ENCODE results near the gene DDC. TPM values are rescaled to one million over a fixed set of nuclear protein-coding genes. Genes with fewer than 3 reads are reported as not detected.
"Not testable (repeated sequence)": the region's sequence is repeated elsewhere in the genome, so short reads cannot be mapped to it uniquely, and the experiment has no call there.

The DDC gene
- total and polyA plus RNA-seq, 2 donors (not counting 3 experiments of a cell fraction or from before 2014, with no cell fraction given), result not detected

GRCh38 chr7:50580666-50581065 is 15.5 kb upstream of the DDC start:
- H4K20me1 ChIP-seq (replicated peaks; ENCODE audit: control insufficient read depth, extremely low read depth, insufficient read depth, low read length); H3K27ac ChIP-seq (ENCODE audit: insufficient read depth, low read depth, low read length); POLR2A ChIA-PET; FAIRE-seq; DNase-seq (ENCODE audit: low read depth, low spot score); dilution Hi-C loops (cut with MboI; ENCODE audit: extremely low pct_ligation_motif_present, low sequenced_read_pairs); H3K9ac ChIP-seq (replicated peaks; ENCODE audit: extremely low read depth, insufficient read depth, low read length); intact Hi-C loops (cut with micrococcal nuclease); H3K4me3 ChIP-seq (replicated peaks in 1 of 3; ENCODE audit: insufficient read depth in 1 of 3, low read depth in 1 of 3, low read length in 3 of 3); H3K79me2 ChIP-seq (ENCODE audit: control insufficient read depth, insufficient read depth, low read length); H3K9me3 ChIP-seq (replicated peaks; ENCODE audit: control insufficient read depth, insufficient read depth, low read length); CTCF ChIA-PET; H3K4me1 ChIP-seq (ENCODE audit: control insufficient read depth, extremely low read depth, insufficient read depth, low read length); BruUV-seq (replicated peaks); H3K27me3 ChIP-seq (ENCODE audit: control insufficient read depth in 2 of 2, insufficient read depth in 2 of 2, low read length in 2 of 2); H3K9me1 ChIP-seq (replicated peaks; ENCODE audit: control insufficient read depth, extremely low read depth, insufficient read depth, low read length); H2AFZ ChIP-seq (ENCODE audit: low read depth, low read length); H3K4me2 ChIP-seq (ENCODE audit: insufficient read depth, low read length); H3K36me3 ChIP-seq (ENCODE audit: control insufficient read depth in 2 of 2, extremely low read depth in 1 of 2, insufficient read depth in 2 of 2, low read length in 2 of 2): not testable (repeated sequence)

GRCh38 chr7:50580057-50580456 is 14.9 kb upstream of the DDC start:
- no peaks in the 10 kb centered on the region for H3K79me2 ChIP-seq (ENCODE audit: control insufficient read depth, insufficient read depth, low read length)
- no peaks in the 10 kb centered on the region for H3K4me1 ChIP-seq (ENCODE audit: control insufficient read depth, extremely low read depth, insufficient read depth, low read length)
- H3K27ac ChIP-seq (ENCODE audit: insufficient read depth, low read depth, low read length), result no peak overlapping the region
- H3K36me3 ChIP-seq (ENCODE audit: control insufficient read depth in 2 of 2, extremely low read depth in 1 of 2, insufficient read depth in 2 of 2, low read length in 2 of 2), result no peaks in the 10 kb centered on the region
- no peak overlapping the region for H3K9ac ChIP-seq (replicated peaks; ENCODE audit: extremely low read depth, insufficient read depth, low read length)
- H3K9me1 ChIP-seq (replicated peaks; ENCODE audit: control insufficient read depth, extremely low read depth, insufficient read depth, low read length), result no peaks in the 10 kb centered on the region
- intact Hi-C loops (cut with micrococcal nuclease), result no loop called here
- POLR2A ChIA-PET, result no interaction called here
- TF ChIP-seq POLR2A (IDR thresholded peaks at IDR 0.05; ENCODE audit: low read depth, low read length) (no peak), POLR2AphosphoS5 (IDR thresholded peaks at IDR 0.05; ENCODE audit: insufficient read depth, low read depth, low read length) (no peak), MYC (IDR thresholded peaks at IDR 0.05; ENCODE audit: low read depth, low read length) (no peak), CTCF (IDR thresholded peaks at IDR 0.05; ENCODE audit: extremely low read depth in 1 of 2, insufficient read depth in 1 of 2, low read depth in 1 of 2, low read length in 2 of 2) (no peak), FOS (IDR thresholded peaks at IDR 0.05; ENCODE audit: borderline replicate concordance, insufficient read depth, low read length) (no peak), EZH2 (IDR thresholded peaks at IDR 0.05; ENCODE audit: borderline replicate concordance, low read depth, low read length, severe bottlenecking) (no peak), GATA2 (IDR thresholded peaks at IDR 0.05; ENCODE audit: insufficient read depth, insufficient read length, low read depth, low read length) (no peak), JUN (IDR thresholded peaks at IDR 0.05; ENCODE audit: borderline replicate concordance, insufficient read depth, insufficient read length, low read depth) (no peak), MAX (IDR thresholded peaks at IDR 0.05; ENCODE audit: insufficient read depth, insufficient read length) (no peak)
- CTCF ChIA-PET, result no interaction called here
- H3K27me3 ChIP-seq (ENCODE audit: control insufficient read depth in 2 of 2, insufficient read depth in 2 of 2, low read length in 2 of 2), result peaks cover 0 to 4% of the 10 kb centered on the region in 2 experiments
- no TSS peak for BruUV-seq (replicated peaks)
- H3K4me3 ChIP-seq (replicated peaks in 1 of 3; ENCODE audit: insufficient read depth in 1 of 3, low read depth in 1 of 3, low read length in 3 of 3), result no peak overlapping the region
- dilution Hi-C loops (cut with MboI; ENCODE audit: extremely low pct_ligation_motif_present, low sequenced_read_pairs), result no loop called here
- no peak overlapping the region for H2AFZ ChIP-seq (ENCODE audit: low read depth, low read length)
- no peaks in the 10 kb centered on the region for H3K9me3 ChIP-seq (replicated peaks; ENCODE audit: control insufficient read depth, insufficient read depth, low read length)
- H4K20me1 ChIP-seq (replicated peaks; ENCODE audit: control insufficient read depth, extremely low read depth, insufficient read depth, low read length), result no peaks in the 10 kb centered on the region
- H3K4me2 ChIP-seq (ENCODE audit: insufficient read depth, low read length), result no peak overlapping the region
- DNase-seq (ENCODE audit: low read depth, low spot score), result no peak
- no peak for FAIRE-seq

- H3K27ac ChIP-seq (ENCODE audit: insufficient read depth, low read depth, low read length); H3K9me1 ChIP-seq (replicated peaks; ENCODE audit: control insufficient read depth, extremely low read depth, insufficient read depth, low read length); H3K36me3 ChIP-seq (ENCODE audit: control insufficient read depth in 2 of 2, extremely low read depth in 1 of 2, insufficient read depth in 2 of 2, low read length in 2 of 2); intact Hi-C loops (cut with micrococcal nuclease); H3K79me2 ChIP-seq (ENCODE audit: control insufficient read depth, insufficient read depth, low read length); dilution Hi-C loops (cut with MboI; ENCODE audit: extremely low pct_ligation_motif_present, low sequenced_read_pairs); H2AFZ ChIP-seq (ENCODE audit: low read depth, low read length); H4K20me1 ChIP-seq (replicated peaks; ENCODE audit: control insufficient read depth, extremely low read depth, insufficient read depth, low read length); CTCF ChIA-PET; H3K9ac ChIP-seq (replicated peaks; ENCODE audit: extremely low read depth, insufficient read depth, low read length); H3K4me3 ChIP-seq (replicated peaks in 1 of 3; ENCODE audit: insufficient read depth in 1 of 3, low read depth in 1 of 3, low read length in 3 of 3); BruUV-seq (replicated peaks); H3K4me2 ChIP-seq (ENCODE audit: insufficient read depth, low read length); FAIRE-seq; H3K9me3 ChIP-seq (replicated peaks; ENCODE audit: control insufficient read depth, insufficient read depth, low read length); POLR2A ChIA-PET; H3K4me1 ChIP-seq (ENCODE audit: control insufficient read depth, extremely low read depth, insufficient read depth, low read length); H3K27me3 ChIP-seq (ENCODE audit: control insufficient read depth in 2 of 2, insufficient read depth in 2 of 2, low read length in 2 of 2); DNase-seq (ENCODE audit: low read depth, low spot score): not testable (repeated sequence)
Observed at GRCh38 chr7:50578105-50578504, 12.9 kb upstream of the DDC start.
